HepG2 (cell line): ENCODE measurements around the gene COL5A2. TPM values are rescaled to one million over a fixed set of nuclear protein-coding genes. Genes with fewer than 3 reads are reported as not detected.

Source experiments
- ATAC-seq: fragments of 200-7000 bp; cut with Tn5 transposase; 3 replicates; pipeline ENCODE4 v1.9.1; 2020; ENCODE audit warnings: mild to moderate bottlenecking, moderate library complexity
- BruUV-seq: library from RNA; stranded (reverse); fragments of 400-500 nt; replicated peaks from 2 replicates; lab custom pipeline; 2021; lab: Mats Ljungman, UMichigan
- CTCF ChIA-PET: fragments of 300-600 bp; formaldehyde crosslinking; extraction: SDS; loops from one replicate; lab custom pipeline; 2021; ENCODE audit warnings: low total read pairs, inconsistent platforms, low intra/inter-chr PET ratio; lab: Yijun Ruan, JAX
- POLR2A ChIA-PET: fragments of 350-600 bp; sonication (Branson Sonifier 250); formaldehyde crosslinking; loops from one replicate; lab custom pipeline; 2020; ENCODE audit warnings: antibody characterized with exemption, inconsistent platforms; lab: Yijun Ruan, JAX
- DNase-seq: peaks from one replicate; pipeline ENCODE4 v3.0.0-alpha.2; 2015; ENCODE audit warnings: low spot score
- FAIRE-seq: peaks from 3 replicates; lab custom pipeline; 2011; peaks lifted over from hg19 to GRCh38; lab: Jason Lieb, UNC
- H2AFZ ChIP-seq: one replicate; pipeline ENCODE4 v1.6.1; 2011; ENCODE audit warnings: low read length, inconsistent platforms
- H3K27ac ChIP-seq: fragments of 300-600 bp; 3 replicates; pipeline ENCODE4 v1.8.0; 2011; ENCODE audit warnings: mixed run types, mild to moderate bottlenecking, mixed read lengths, low read length, inconsistent platforms; ENCODE audit not compliant: insufficient read depth; ENCODE audit errors: extremely low read length
- H3K27me3 ChIP-seq, 2 experiments: fragments of 200-600 bp in 1 of 2; 2 replicates in 1 of 2; 3 replicates in 1 of 2; pipeline versions ENCODE4 v1.6.0 to v1.8.0; 2011; ENCODE audit warnings: low read length in 2 of 2, mild to moderate bottlenecking in 2 of 2, moderate library complexity in 2 of 2, inconsistent platforms in 1 of 2; ENCODE audit not compliant: insufficient read depth in 2 of 2, control insufficient read depth in 1 of 2
- H3K36me3 ChIP-seq, 2 experiments: fragments of 200-600 bp in 1 of 2; replicated peaks in 1 of 2; 2 replicates in 1 of 2; 3 replicates in 1 of 2; pipeline versions ENCODE4 v1.5.1 to v1.8.0; 2011; ENCODE audit warnings: low read length in 2 of 2, inconsistent platforms in 1 of 2; ENCODE audit not compliant: insufficient read depth in 2 of 2, control insufficient read depth in 1 of 2
- H3K4me1 ChIP-seq: 2 replicates; pipeline ENCODE4 v1.5.1; 2012; ENCODE audit warnings: low read length, inconsistent platforms; ENCODE audit not compliant: insufficient read depth
- H3K4me2 ChIP-seq: 2 replicates; pipeline ENCODE4 v1.6.0; 2011; ENCODE audit warnings: low read depth, low read length, inconsistent platforms
- H3K4me3 ChIP-seq, 3 experiments: fragments of 200-600 bp in 1 of 3; sonication (generic), shearing (Covaris generic) in 1 of 3; replicated peaks in 1 of 3; 2 replicates each; pipeline ENCODE4 v1.5.1; 2011 to 2016; ENCODE audit warnings: low read length in 3 of 3, inconsistent platforms in 2 of 3, low read depth in 2 of 3, mild to moderate bottlenecking in 2 of 3, control low read depth in 1 of 3, mixed read lengths in 1 of 3; ENCODE audit not compliant: insufficient read depth in 1 of 3
- H3K79me2 ChIP-seq: one replicate; pipeline ENCODE4 v1.6.1; 2011; ENCODE audit warnings: low read length, inconsistent platforms; ENCODE audit not compliant: insufficient read depth
- H3K9ac ChIP-seq: 2 replicates; pipeline ENCODE4 v1.6.0; 2011; ENCODE audit warnings: mild to moderate bottlenecking, low read depth, low read length, inconsistent platforms; ENCODE audit not compliant: insufficient read depth
- H3K9me3 ChIP-seq: 2 replicates; pipeline ENCODE4 v1.5.1; 2012; ENCODE audit warnings: mild to moderate bottlenecking, low read length
- H4K20me1 ChIP-seq: 2 replicates; pipeline ENCODE4 v1.6.0; 2011; ENCODE audit warnings: inconsistent platforms, mild to moderate bottlenecking, low read length, moderate library complexity; ENCODE audit not compliant: insufficient read depth
- NFKBIZ ChIP-seq: IDR thresholded peaks from 2 replicates; pipeline ENCODE4 v1.6.1; 2018; ENCODE audit warnings: missing genetic modification reagents, missing compliant biosample characterization
- RNF2 ChIP-seq: fragments of 450-650 bp; conservative IDR thresholded peaks from 2 replicates; pipeline ENCODE4 v1.6.1; 2016; ENCODE audit warnings: low read depth
- SALL1 ChIP-seq: sonication (generic); formaldehyde crosslinking; IDR thresholded peaks from 2 replicates; pipeline ENCODE4 v1.8.0; 2022; ENCODE audit warnings: mild to moderate bottlenecking, missing genetic modification reagents
- SIX4 ChIP-seq: sonication (generic); formaldehyde crosslinking; IDR thresholded peaks from 2 replicates; pipeline ENCODE4 v1.4.0; 2020; ENCODE audit warnings: missing genetic modification reagents
- SP1 ChIP-seq, 2 experiments: fragments of 450-650 bp in 1 of 2; sonication (generic) in 1 of 2; formaldehyde crosslinking in 1 of 2; IDR thresholded peaks; 2 replicates each; pipeline versions ENCODE4 v1.4.0 to v1.6.1; 2016 to 2020; ENCODE audit warnings: missing genetic modification reagents in 1 of 2
- ZBTB7A ChIP-seq: sonication (generic); formaldehyde crosslinking; IDR thresholded peaks from 2 replicates; pipeline ENCODE4 v1.8.0; 2022; ENCODE audit warnings: mild to moderate bottlenecking, missing genetic modification reagents
- ZHX2 ChIP-seq, 2 experiments: sonication (generic) in 1 of 2; formaldehyde crosslinking in 1 of 2; IDR thresholded peaks; 2 replicates each; pipeline versions ENCODE4 v1.6.1 to v1.9.0; 2014 to 2022; ENCODE audit warnings: antibody characterized with exemption in 1 of 2, borderline replicate concordance in 1 of 2, inconsistent platforms in 1 of 2, low read depth in 1 of 2, missing genetic modification reagents in 1 of 2
- ZNF24 ChIP-seq: fragments of 450-650 bp; IDR thresholded peaks from 2 replicates; pipeline ENCODE4 v1.6.1; 2017; ENCODE audit warnings: antibody characterized with exemption, mild to moderate bottlenecking
- ZNF382 ChIP-seq: sonication (generic); formaldehyde crosslinking; IDR thresholded peaks from 2 replicates; pipeline ENCODE4 v1.5.0; 2020; ENCODE audit warnings: missing genetic modification reagents, mild to moderate bottlenecking, borderline replicate concordance
- ZNF556 ChIP-seq: sonication (generic); formaldehyde crosslinking; IDR thresholded peaks from 2 replicates; pipeline ENCODE4 v1.4.0; 2020; ENCODE audit warnings: mild to moderate bottlenecking, missing genetic modification reagents, borderline replicate concordance
- ZSCAN21 ChIP-seq: sonication (generic); formaldehyde crosslinking; IDR thresholded peaks from 2 replicates; pipeline ENCODE4 v1.8.0; 2022; ENCODE audit warnings: mild to moderate bottlenecking, missing genetic modification reagents, moderate library complexity, borderline replicate concordance
- WGBS: methylation state at CpG from one replicate; pipeline ENCODE4 v1.1.6; 2017; ENCODE audit warnings: low lambda C conversion rate; 5-methylcytosine and 5-hydroxymethylcytosine counted together
- in situ Hi-C: cut with HindIII; loops from 2 replicates; pipeline ENCODE4 v1.10.0; 2017; ENCODE audit warnings: low pct_unique_long_range_greater_than_20kb; ENCODE audit not compliant: extremely low pct_ligation_motif_present
- intact Hi-C: fragments of 100-400 bp; cut with micrococcal nuclease; formaldehyde crosslinking; loops from one replicate; pipeline ENCODE4 v1.10.0; 2022; ENCODE audit not compliant: unreplicated experiment
- polyA plus RNA-seq, 8 experiments: library from polyadenylated mRNA; depleted of rRNA in 3 of 8; stranded (reverse) in 7 of 8; unstranded in 1 of 8; fragments of >200 nt; fragmentation: Illumina TruSeq in 4 of 8; extraction: Trizol in 4 of 8; gene quantifications; 2 replicates each; pipeline versions ENCODE4 v1.2.1 to v1.2.3, GENCODE V29; 2011 to 2016; ENCODE audit warnings: low read depth in 4 of 8, missing spikeins in 1 of 8, mixed read lengths in 1 of 8; ENCODE audit not compliant: insufficient read depth in 1 of 8
- total RNA-seq, 5 experiments: library from RNA; depleted of rRNA; stranded (reverse); fragments of >200 nt; fragmentation: Illumina TruSeq; extraction: Trizol; gene quantifications; 2 replicates each; pipeline ENCODE4 v1.2.3, GENCODE V29; 2016; ENCODE audit warnings: low read depth in 1 of 5

COL5A2 gene
- total and polyA plus RNA-seq, 2 of the 13 experiments (the other 11 are each of a cell fraction or from before 2014, with no cell fraction given): 0.83 to 1.5 TPM

GRCh38 chr2:189146553-189146952 lies 33.0 kb downstream of the COL5A2 start (continued):
- no peak for TF ChIP-seq SIX4 (CRISPR knock-in tag)

GRCh38 chr2:189144700-189145211 lies 34.8 kb downstream of the COL5A2 start:
- Histone ChIP-seq H4K20me1 (no peaks in the 10 kb centered on the region), H3K27me3 (no peaks in the 10 kb centered on the region), H3K27ac (no peak overlapping the region), H2AFZ (no peak overlapping the region), H3K9me3 (no peaks in the 10 kb centered on the region), H3K4me1 (no peaks in the 10 kb centered on the region), H3K79me2 (no peaks in the 10 kb centered on the region), H3K36me3 (no peaks in the 10 kb centered on the region), H3K4me3 (no peak overlapping the region), H3K9ac (no peak overlapping the region), H3K4me2 (no peak overlapping the region)
- BruUV-seq: no TSS peak
- DNase-seq: no peak
- intact Hi-C loops (no loop called here), in situ Hi-C loops (no loop called here)
- TF ChIP-seq SALL1 (CRISPR knock-in tag) (no peak), RNF2 (no peak)
- ATAC-seq: no peak
- 48% methylated on average over 3 of the region's 3 CpGs for WGBS
- FAIRE-seq: no peak
- CTCF ChIA-PET: interaction anchor here (2.0 to 4.0 kb wide), 2 partner anchors 142 to 267 kb away, joined by 5 to 42 read pairs; no protein-coding TSS in a partner anchor
- POLR2A ChIA-PET: no interaction called here

- CTCF ChIA-PET: interaction anchor here (1.1 to 4.3 kb wide), 6 partner anchors 138 to 620 kb away, joined by 3 to 62 read pairs (median 7); no protein-coding TSS in a partner anchor
- TF ChIP-seq ZNF24: no peak
- TF ChIP-seq ZBTB7A (CRISPR knock-in tag): no peak
- TF ChIP-seq NFKBIZ (CRISPR knock-in tag): no peak
- TF ChIP-seq ZSCAN21 (CRISPR knock-in tag): no peak
- TF ChIP-seq ZNF556 (CRISPR knock-in tag): no peak
- TF ChIP-seq ZNF382: no peak
- no peak for TF ChIP-seq SP1 (IDR thresholded peaks at IDR 0.05)
- TF ChIP-seq SP1 (CRISPR knock-in tag; IDR thresholded peaks at IDR 0.05): no peak
- TF ChIP-seq ZHX2 (IDR thresholded peaks at IDR 0.05; ENCODE audit: low read depth): no peak
- TF ChIP-seq ZHX2 (CRISPR knock-in tag; IDR thresholded peaks at IDR 0.05; ENCODE audit: borderline replicate concordance): no peak
Measured at GRCh38 chr2:189143925-189144324, 35.6 kb downstream of the COL5A2 start.

More at GRCh38 chr2:189143925-189144324, 35.6 kb downstream of the COL5A2 start:
- Histone ChIP-seq H4K20me1 (no peaks in the 10 kb centered on the region), H3K9me3 (no peaks in the 10 kb centered on the region), H3K4me2 (no peak overlapping the region), H3K27ac (no peak overlapping the region), H3K4me1 (no peaks in the 10 kb centered on the region), H3K4me3 (no peak overlapping the region), H3K9ac (no peak overlapping the region), H3K27me3 (no peaks in the 10 kb centered on the region), H2AFZ (no peak overlapping the region), H3K79me2 (no peaks in the 10 kb centered on the region), H3K36me3 (no peaks in the 10 kb centered on the region)
- no TSS peak for BruUV-seq
- no peak for FAIRE-seq
- 56% methylated on average over 2 of the region's 2 CpGs for WGBS
- in situ Hi-C loops (no loop called here), intact Hi-C loops (loop anchor here (1.0 kb wide), 5 partner anchors 50 to 620 kb away; no protein-coding TSS in a partner anchor)
- no peak for ATAC-seq
- POLR2A ChIA-PET: no interaction called here
- no peak for DNase-seq
